Measurements from ENCODE around the gene PSEN1.

DNA sequence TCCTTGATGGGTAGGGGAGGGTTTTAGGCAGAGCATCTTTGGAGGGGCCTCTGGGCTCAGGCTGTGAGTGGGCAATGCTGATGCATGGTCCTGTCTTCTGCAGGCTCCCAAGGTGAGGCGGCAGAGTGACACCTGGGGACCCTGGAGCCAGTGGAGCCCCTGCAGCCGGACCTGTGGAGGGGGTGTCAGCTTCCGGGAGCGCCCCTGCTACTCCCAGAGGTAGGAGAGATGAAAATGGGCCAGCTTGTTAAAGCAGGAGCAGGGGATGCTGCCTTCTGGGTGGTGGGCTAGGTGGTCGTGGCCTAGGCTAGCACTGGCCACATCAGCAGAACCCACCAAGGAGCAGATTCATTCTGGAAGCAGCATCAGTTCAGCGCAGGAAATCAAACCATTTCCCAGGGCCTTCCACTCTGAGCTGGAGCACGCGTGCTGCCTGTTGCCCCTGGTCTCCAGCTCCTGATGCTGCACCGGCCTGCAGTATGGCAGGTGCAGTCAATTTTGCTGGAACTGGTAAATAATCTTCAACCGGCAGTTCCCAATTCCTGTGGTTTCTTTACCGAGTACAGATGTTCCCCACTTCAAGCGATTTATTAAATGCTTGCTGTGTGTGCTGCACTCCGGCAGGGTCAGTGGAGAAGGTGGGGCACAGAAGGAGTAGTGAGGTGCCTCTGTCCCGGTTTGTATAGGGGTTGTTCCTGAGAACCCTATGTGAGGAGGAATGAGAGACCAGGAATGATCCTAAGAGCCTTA is 108.4 kb downstream of the PSEN1 start:
- TF ChIP-seq, protein P1, sequence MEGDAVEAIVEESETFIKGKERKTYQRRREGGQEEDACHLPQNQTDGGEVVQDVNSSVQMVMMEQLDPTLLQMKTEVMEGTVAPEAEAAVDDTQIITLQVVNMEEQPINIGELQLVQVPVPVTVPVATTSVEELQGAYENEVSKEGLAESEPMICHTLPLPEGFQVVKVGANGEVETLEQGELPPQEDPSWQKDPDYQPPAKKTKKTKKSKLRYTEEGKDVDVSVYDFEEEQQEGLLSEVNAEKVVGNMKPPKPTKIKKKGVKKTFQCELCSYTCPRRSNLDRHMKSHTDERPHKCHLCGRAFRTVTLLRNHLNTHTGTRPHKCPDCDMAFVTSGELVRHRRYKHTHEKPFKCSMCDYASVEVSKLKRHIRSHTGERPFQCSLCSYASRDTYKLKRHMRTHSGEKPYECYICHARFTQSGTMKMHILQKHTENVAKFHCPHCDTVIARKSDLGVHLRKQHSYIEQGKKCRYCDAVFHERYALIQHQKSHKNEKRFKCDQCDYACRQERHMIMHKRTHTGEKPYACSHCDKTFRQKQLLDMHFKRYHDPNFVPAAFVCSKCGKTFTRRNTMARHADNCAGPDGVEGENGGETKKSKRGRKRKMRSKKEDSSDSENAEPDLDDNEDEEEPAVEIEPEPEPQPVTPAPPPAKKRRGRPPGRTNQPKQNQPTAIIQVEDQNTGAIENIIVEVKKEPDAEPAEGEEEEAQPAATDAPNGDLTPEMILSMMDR (IDR thresholded peaks at IDR 0.05): no peak
- no peak for TF ChIP-seq POLR2A (IDR thresholded peaks at IDR 0.05)
